Posterior cingulate gyrus (tissue), 11 donors: ENCODE data around the gene CELF1.

Source experiments
- DNase-seq, 10 donors: peaks; one replicate each; pipeline versions ENCODE4 v3.0.0 to v3.0.0-alpha.2; 2020 to 2021; ENCODE audit warnings: mixed read lengths in 3 of 10
- intact Hi-C: fragments of 100-400 bp; cut with DNase I; formaldehyde crosslinking; loops from one replicate; pipeline ENCODE4 v1.15.1; 2023

Gene CELF1

DNA sequence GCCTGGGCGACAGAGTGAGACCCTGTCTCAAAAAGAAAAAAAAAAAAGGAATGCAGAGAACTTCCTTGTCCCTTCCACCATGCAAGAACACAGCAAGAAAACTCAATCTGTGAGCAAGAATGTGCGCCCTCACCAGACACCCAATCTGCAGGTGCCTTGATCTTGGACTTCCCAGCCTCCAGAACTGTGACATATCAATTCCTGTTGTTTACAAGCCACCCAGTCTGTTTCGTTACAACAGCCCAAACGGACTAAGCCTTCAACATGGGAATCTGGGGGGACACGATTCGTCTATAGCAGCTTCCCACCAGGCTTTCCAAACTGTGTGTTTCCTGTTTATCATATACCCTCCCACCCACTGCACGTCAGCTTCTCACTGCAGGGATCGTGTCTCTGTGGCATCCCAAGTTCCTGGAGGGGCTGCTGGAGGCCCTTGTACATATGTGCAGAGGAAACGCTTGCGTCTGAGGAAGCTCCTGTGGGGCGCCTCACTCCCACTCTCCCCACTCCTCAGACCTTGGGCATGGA lies 115.7 kb downstream of the CELF1 start:
- no peak for DNase-seq
- intact Hi-C loops = no loop called here

DNA sequence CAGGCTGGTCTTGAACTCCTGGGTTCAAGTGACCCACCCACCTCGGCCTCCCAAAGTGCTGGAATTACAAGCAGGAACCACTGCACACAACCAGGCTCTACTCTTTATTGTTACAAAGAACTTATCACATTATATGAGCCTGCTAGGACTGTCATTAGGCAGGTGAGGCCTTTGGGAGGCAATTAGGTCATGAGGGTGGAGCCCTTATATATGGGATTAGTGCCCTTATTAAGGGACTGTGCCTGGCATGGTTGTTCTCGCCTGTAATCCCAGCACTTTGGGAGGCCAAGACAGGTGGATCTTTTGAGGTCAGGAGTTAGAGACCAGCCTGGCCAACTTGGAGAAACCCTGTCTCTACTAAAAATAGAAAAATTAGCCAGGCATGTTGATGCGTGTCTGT lies 116.2 kb downstream of the CELF1 start:
- DNase-seq = no peak
- intact Hi-C loops = no loop called here

DNA sequence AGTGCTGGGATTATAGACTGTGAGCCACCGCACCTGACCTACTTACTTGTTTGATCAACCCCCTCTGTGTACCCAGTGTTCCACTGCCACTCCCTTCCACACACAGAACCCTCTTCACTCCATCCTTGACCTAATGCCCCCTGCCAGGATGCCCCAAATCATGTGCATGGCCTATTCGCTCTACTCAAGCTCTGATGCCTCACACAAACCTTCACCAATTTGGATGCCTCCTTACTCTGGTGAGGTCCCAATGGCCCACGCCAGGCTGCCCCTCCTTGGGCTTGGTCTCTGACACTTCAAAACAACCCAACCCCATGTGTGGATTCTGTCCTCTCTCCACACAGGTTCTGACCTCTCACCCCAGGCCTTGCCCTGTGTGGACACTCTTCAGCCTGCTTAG lies 117.2 kb downstream of the CELF1 start:
- no peak for DNase-seq
- intact Hi-C loops = no loop called here

DNA sequence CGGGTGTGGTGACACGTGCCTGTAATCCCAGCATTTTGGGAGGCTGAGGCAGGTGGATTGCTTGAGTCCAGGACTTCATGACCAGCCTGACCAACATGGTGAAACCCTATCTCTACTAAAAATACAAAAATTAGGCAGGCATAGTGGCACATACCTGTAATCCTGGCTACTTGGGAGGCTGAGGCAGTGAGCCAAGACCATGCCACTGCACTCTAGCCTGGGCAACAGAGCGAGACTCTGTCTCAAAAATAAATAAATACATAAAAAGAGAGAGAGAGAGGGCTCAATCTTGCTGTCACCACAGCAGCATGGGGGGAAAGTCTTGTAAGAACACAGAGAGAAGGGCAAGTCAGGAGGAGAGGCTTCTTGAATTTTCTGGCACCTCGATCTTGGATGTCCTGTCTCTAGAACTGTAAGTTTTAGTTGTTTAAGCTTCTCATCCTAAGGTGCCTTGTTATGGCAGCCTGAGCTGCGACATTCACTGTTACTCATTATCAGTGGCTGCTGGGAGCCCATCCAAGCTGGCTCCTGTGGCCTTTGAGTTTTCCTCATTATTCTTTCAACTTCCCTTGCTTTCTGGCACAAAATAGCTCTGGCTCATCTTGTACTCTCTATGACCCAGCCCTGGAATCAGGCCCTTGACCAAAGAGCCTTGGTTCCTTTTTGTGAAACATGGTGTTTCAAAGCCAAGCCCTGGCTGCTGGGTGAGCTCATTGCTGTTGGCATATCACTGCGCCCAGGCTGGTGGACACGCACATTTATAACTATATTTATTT lies 118.7 kb downstream of the CELF1 start:
- intact Hi-C loops = no loop called here
- DNase-seq = no peak

DNA sequence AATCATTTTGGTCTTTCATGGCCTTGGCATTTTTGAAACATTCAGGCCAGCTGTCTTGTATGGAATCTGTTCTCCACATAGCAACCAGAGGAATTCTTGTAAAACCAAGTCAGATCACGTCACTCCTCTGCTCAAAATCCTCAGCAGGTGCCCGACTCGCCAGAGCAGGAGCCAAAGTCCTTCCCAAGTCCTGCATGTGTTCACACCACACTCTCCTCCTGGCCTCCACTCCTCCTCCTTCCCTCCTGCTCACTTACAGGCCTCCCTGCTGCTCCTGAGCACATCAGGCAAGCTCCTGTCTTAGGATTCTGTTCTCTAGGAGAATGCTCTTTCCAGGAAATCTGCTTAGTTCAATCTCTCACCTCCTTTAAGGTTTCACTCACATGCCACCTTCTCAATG lies 119.8 kb downstream of the CELF1 start:
- intact Hi-C loops = no loop called here

DNA sequence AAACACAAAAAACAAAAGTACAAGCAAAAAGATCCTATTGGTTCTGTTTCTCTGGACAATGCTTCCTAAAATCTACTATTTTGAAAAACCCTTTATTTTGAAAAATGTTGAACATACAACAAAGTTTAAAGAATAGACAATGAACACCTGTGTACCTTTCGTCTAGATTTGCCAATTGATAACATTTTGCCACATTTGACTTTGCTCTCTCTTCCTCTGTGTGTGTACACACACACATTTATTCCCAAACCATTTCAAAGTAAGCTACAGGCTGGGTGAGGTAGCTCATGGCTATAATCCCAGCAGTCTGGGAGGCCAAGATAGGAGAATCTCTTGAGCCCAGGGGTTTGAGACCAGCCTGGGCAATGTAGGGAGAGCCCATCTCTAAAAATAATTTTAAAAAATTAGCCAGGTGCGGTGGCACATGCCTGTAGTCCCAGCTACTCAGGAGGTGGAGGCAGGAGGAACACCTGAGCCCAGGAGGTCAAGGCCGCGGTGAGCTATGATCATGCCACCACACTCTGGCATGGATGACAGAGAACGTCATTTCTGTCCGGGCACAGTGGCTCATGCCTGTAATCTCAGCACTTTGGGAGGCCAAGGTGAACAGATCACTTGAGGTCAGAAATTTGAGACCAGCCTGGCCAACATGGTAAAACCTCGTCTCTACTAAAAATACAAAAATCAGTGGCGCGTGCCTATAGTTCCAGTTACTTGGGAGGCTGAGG lies 121.4 kb downstream of the CELF1 start:
- intact Hi-C loops = no loop called here
- DNase-seq = no peak

More for the DNA sequence above, 119.8 kb downstream of the CELF1 start:
- no peak for DNase-seq

DNA sequence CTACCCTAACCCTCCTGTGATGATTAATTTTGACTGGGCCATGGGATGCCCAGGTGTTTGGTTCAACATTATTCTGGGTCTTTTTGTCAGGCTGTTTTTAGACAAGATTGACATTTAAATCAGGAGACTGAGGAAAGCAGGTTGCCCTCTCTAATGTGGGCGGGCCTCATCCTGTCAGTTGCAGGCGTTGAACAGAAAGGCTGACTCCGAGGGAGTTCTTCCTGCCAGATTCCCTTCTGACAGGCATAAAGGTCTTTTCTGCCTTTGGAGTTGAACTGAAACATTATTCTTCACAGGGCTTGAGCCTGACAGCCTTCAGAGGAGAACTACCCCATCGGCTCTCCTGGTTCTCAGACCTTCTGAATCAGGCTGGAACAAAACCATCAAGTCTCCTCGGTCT lies 122.4 kb downstream of the CELF1 start:
- intact Hi-C loops = no loop called here

DNA sequence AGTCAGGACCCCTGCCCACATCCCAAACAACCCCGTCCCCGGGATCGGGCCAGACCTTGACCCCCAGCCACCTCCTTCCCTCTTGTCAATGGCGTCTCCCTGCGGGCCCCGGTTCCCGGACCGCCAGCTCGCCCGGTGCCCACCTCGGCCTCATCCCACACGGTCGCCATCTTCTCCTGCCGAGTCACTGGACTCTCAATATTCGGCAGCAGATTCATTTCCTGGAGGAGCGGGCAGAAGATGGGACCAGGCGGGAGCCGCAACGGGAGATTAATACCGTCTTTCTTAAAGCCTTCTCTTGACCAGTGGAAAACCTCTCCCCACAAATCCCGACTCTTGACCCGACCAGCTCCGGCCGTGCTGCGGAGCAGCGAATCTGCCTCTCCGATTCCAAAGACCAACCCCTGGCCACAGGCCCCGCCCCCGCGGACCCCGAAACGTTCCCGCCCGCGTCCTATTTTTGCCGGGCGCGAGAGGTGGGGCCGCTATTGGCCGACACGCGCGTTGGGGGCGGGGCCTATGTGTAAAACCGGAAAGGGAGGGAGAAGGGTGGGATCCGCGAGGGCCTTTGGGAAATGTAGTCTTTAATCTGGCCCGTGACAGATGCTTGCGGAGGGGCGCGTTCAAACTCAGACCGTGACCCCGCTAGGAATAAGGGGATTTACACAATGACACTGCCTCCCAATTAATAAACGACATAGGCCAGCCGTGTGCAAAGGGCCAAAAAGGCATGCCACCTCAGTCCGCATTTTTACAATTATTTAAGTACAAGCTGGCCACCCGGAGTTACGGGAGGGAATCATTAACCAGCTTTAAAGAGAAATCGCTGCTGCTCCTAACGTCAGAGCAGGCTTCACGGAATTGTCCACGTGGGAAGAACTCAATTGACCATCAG lies 126.6 kb downstream of the CELF1 start, which contains the start of gene PSMC3:
Gene PSMC3, minus strand, starts transcription at position 378 of the 895 bp plus-strand sequence. Its CDS starts 160 bp downstream, at position 218.
- intact Hi-C loops = loop anchor here (10.0 kb wide), 1 partner anchor 148 kb away; the partner anchor contains the start of genes KBTBD4 and NDUFS3
- DNase-seq = peak; percentile 95 to 100 (median 98)

More for the DNA sequence above, 122.4 kb downstream of the CELF1 start:
- DNase-seq = no peak

DNA sequence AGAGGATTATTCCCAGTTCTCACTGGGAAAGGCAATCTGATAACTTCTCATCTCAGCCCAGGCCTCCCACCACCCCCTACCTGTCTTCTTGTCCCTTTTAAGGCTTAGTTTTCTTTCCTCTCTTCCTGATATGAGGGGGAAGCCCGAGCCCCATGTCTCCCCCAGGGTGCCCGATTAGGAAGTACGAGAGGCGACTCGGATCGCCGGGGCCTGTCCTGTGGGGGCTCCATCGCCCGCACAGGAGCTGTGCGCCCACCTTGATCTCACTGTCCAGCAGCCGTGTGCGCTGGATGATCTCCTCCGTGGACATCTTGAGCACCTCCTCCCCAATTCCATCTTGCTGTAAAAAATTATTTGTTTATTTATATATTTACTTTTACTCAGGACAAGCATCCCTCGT lies 127.3 kb downstream of the CELF1 start:
- intact Hi-C loops = loop anchor here (10.0 kb wide), 1 partner anchor 149 kb away; the partner anchor contains the start of genes KBTBD4 and NDUFS3
- DNase-seq = no peak

DNA sequence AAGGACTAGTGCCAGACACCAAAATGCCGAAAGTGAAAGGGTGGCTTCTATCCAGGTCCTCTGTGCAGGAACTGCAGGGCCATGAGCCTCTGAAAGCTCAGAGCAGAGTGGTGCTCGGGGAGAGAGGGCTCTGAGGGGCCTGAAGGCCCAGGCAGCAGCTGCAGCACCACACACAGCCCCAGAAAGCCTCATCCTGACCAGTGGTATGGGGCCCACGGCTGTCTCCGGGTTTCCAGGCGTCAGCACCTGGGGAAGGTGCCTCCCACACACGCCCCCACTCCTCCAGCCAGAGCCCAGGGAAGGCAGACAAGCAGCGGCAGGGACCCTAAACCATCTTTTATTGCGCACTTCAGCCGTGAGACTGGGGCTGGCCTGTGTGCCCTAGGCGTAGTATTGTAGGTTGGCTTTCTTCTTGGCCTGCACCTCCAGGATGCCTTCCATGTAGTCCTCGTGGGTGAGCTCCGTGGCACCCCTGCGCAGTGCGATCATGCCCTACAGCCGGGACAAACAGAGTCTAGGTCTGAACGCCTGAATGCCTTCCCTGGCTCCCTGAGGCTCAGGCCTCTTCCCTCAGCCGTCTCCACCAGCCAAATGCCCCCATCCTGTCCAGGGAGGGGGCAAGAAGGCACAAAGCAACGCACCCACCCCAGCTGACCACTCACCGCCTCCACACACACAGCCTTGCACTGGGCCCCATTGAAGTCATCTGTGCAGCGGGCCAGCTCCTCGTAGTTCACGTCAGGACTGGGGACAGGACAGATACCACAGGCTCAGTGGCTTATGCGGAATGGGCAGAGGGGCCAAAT lies 134.3 kb downstream of the CELF1 start:
- intact Hi-C loops = no loop called here
- DNase-seq = no peak

DNA sequence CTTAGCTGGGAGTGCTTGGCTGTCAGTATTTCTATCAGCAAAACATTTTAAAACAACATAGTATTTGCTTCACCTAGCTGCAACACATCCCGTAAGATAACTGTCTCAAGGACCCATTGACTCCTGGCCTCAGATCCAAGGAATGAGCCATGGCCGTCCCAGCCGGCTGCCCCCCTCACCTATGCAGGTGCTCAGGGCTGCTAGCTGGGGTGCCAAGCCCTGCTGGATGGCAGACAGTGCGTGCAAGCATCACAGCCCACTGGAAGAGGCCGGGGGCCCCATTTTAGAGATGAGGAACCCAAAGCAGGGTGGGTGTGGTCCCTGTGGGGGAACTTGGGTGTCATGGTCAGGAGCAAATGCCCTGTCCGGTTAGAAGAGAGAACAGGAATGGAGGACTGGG lies 135.2 kb downstream of the CELF1 start:
- intact Hi-C loops = no loop called here
- no peak for DNase-seq

DNA sequence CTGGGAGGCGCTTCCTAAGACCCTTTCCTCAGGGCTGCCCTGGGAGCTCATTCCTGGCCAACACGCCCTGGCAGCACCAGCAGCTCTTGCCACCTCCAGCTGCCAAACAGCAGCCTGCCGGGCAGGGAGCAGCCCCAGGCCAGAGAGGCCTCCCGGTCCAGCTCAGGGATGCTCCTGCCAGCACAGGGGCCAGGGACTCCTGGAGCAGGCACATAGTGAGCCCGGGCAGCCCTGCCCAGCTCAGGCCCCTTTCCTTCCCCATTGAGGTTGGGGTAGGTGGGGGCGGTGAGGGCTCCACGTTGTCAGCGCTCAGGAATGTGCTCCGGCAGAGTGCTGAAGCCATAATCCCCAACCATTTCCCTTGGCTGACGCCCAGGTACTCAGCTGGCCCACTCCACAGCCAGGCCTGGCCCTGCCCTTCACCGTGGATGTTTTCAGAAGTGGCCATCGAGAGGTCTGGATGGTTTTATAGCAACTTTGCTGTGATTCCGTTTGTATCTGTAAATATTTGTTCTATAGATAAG lies 136.9 kb downstream of the CELF1 start:
- intact Hi-C loops = no loop called here
- peak in 1 of 10 donors; percentile 87 for DNase-seq
